Nephron (organoid): ENCODE data around the gene LRRC4.

Source experiments
- H3K27ac Mint-ChIP-seq, 3 experiments: 2 replicates each; pipeline ENCODE4 v1.8.0; 2020; ENCODE audit warnings: mixed read lengths in 3 of 3, mild to moderate bottlenecking in 2 of 3, moderate library complexity in 1 of 3
- H3K27me3 Mint-ChIP-seq: 2 replicates; pipeline ENCODE4 v1.8.0; 2021; ENCODE audit warnings: low read depth, mild to moderate bottlenecking, moderate library complexity, mixed read lengths
- H3K36me3 Mint-ChIP-seq: 2 replicates; pipeline ENCODE4 v1.8.0; 2020; ENCODE audit warnings: low read depth, mixed read lengths
- H3K4me1 Mint-ChIP-seq: 2 replicates; pipeline ENCODE4 v1.8.0; 2020; ENCODE audit warnings: mixed read lengths
- H3K4me3 Mint-ChIP-seq, 3 experiments: 2 replicates each; pipeline ENCODE4 v1.8.0; 2020; ENCODE audit warnings: mild to moderate bottlenecking in 3 of 3, mixed read lengths in 3 of 3, moderate library complexity in 2 of 3
- H3K9me3 Mint-ChIP-seq: 2 replicates; pipeline ENCODE4 v1.8.0; 2020; ENCODE audit warnings: mixed read lengths
- TF ChIP-seq, protein P1 (sequence below), 3 experiments: fragments of 200-600 bp; sonication (generic); IDR thresholded peaks; one replicate each; pipeline ENCODE4 v1.5.0; 2021; ENCODE audit warnings: antibody characterized with exemption in 3 of 3; ENCODE audit not compliant: unreplicated experiment in 3 of 3

LRRC4 gene

DNA sequence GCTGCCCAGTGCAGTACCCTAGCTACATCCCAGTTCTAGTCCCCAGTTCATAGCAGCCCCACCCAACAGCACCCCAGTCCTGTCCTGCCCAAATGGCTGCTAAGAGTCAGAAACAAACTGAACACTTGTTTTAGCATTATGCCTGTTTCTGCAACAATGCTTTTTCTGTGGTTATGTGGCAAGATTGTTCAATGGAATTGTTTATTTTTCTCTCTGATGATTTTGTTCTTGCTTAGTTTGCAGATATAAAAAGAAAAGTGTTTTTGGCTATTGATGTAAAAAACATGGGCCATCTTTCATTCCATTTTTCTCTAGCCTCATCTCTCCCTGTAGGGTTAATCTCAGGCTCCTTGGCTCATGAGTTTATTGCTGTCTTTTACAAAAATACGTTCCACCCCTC lies 42.5 kb downstream of the LRRC4 start:
- Mint-ChIP-seq H3K9me3 (no peaks in the 10 kb centered on the region), H3K36me3 (peaks cover 25% of the 10 kb centered on the region), H3K4me1 (peaks cover 15% of the 10 kb centered on the region), H3K27me3 (no peaks in the 10 kb centered on the region), H3K4me3 (no peak overlapping the region), H3K27ac (no peak overlapping the region)
- TF ChIP-seq, protein P1, sequence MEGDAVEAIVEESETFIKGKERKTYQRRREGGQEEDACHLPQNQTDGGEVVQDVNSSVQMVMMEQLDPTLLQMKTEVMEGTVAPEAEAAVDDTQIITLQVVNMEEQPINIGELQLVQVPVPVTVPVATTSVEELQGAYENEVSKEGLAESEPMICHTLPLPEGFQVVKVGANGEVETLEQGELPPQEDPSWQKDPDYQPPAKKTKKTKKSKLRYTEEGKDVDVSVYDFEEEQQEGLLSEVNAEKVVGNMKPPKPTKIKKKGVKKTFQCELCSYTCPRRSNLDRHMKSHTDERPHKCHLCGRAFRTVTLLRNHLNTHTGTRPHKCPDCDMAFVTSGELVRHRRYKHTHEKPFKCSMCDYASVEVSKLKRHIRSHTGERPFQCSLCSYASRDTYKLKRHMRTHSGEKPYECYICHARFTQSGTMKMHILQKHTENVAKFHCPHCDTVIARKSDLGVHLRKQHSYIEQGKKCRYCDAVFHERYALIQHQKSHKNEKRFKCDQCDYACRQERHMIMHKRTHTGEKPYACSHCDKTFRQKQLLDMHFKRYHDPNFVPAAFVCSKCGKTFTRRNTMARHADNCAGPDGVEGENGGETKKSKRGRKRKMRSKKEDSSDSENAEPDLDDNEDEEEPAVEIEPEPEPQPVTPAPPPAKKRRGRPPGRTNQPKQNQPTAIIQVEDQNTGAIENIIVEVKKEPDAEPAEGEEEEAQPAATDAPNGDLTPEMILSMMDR (IDR thresholded peaks at IDR 0.05; ENCODE audit: unreplicated experiment in 3 of 3): no peak

DNA sequence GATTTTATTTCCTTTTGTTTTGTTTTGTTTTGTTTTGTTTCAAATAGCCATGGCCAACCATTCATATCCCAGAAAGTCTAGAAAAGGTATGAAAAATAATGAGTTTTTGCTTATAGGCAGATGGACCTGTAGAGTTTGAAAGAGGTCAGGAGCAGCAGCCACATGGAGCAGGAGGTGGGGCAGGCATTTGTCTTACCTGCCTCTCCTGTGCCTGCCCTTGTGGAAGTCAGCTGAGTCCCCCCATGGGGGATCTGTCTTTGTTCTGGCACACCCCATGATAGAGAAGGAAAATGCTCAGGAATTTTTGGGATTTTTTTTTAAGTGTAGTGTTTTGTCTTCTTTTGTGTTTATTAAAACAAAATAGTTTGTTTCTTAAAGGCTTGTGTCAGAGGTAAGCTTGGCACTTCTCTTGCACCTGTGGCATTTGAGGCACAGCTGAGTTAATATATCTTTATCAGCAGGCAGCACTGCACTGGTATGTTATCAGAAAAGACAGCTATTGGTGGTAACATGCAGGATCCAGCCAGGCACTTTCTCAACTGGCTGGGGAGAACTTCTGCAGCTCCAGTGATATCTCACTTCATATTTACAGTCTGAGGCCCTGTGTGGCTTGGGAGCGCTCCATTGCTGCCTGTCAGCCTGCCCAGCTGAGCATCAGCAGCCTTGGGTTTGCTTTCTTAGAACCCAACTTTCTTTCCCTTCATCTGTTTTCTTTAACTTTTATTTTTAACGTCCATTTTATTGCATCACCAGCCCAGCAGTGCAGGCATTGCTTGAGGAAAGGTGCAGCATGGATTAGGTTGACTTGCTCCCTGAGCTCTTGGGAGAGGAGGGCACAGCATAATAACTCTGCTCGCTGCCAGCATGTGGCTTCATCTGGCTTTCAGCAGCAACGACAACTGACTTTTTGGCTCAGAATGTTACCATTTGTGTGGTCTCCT lies 44.4 kb downstream of the LRRC4 start:
- H3K36me3 Mint-ChIP-seq: peaks cover 7% of the 10 kb centered on the region
- H3K4me1 Mint-ChIP-seq: peaks cover 15% of the 10 kb centered on the region
- no peaks in the 10 kb centered on the region for H3K27me3 Mint-ChIP-seq
- TF ChIP-seq, protein P1 (IDR thresholded peaks at IDR 0.05; ENCODE audit: unreplicated experiment in 3 of 3): no peak
- peak overlapping the region in 1 of 3 experiments; percentile 18 for H3K27ac Mint-ChIP-seq
- no peak overlapping the region for H3K4me3 Mint-ChIP-seq
- H3K9me3 Mint-ChIP-seq: no peaks in the 10 kb centered on the region

DNA sequence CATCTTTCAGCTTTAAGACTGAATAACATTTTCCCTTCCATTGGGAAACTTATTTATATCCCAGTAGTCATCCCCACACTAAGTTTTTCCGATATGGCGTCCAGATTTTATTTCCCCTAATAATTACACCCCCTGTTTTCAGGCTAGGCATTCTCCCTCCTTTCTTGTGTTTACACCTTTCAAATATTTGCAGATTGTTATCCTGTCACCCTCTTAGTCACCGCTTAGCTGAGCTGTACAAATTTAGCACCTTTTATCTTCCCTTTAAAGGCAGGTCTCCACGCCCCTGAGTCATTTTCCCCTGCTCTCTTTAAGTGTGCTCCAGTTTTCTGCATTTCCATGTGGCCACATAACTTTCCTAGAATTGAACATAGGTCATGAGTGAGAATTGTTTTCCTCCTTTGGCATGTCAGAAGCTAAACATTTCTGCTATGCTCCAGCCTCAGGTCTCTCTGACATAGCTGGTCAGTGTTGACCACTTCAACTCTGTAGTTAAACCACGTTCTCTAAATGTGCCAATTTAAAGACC lies 47.4 kb downstream of the LRRC4 start:
- Mint-ChIP-seq H3K36me3 (peaks cover 8% of the 10 kb centered on the region), H3K9me3 (peaks cover 2% of the 10 kb centered on the region), H3K4me1 (peaks cover 15% of the 10 kb centered on the region), H3K4me3 (no peak overlapping the region), H3K27me3 (no peaks in the 10 kb centered on the region), H3K27ac (no peak overlapping the region)
- TF ChIP-seq, protein P1 (IDR thresholded peaks at IDR 0.05; ENCODE audit: unreplicated experiment in 3 of 3): no peak

DNA sequence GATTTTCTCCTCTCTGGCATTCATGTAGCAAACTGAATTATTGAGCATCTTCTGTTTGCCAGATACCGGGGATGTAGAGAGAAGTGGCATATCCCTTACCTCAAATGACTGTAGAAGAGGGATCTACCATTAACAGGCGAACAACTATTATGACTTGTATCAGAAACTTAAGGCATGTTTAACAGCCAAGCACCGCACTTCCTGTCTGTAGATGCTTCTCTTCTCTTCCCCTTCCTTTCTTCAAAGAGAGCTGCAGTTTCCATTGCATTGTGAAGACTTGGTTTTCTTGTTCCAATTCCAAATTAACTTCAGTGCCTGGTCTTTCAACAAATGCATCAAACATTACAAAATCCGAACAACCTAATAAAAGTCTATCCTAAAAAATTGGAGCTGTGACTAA lies 49.3 kb downstream of the LRRC4 start:
- Mint-ChIP-seq H3K27ac (no peak overlapping the region), H3K9me3 (peaks cover 11% of the 10 kb centered on the region), H3K36me3 (peaks cover 22% of the 10 kb centered on the region), H3K27me3 (no peaks in the 10 kb centered on the region), H3K4me3 (no peak overlapping the region), H3K4me1 (peaks cover 7% of the 10 kb centered on the region)
- TF ChIP-seq, protein P1 (IDR thresholded peaks at IDR 0.05; ENCODE audit: unreplicated experiment in 3 of 3): no peak

DNA sequence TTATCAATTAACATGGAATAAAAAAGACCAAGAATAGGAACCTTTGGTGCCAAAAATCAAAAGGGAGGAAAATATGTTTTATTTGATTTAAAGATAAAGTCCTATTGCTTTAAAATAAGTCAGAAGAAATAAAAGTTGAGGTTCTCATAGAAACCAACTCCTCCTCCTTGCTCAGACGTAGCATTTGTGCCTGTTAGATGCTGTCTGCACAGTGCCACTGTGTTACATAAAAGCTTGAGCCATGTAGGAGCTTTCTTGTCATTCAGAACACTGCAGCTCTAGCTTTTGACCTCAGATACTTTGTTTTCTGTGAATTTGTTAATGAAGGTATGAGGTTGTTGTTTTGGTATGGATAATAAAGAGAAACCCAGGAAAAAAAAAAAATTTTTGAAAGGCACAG lies 50.3 kb downstream of the LRRC4 start:
- peaks cover 11% of the 10 kb centered on the region for H3K9me3 Mint-ChIP-seq
- peaks cover 30% of the 10 kb centered on the region for H3K36me3 Mint-ChIP-seq
- no peak overlapping the region for H3K4me3 Mint-ChIP-seq
- no peaks in the 10 kb centered on the region for H3K27me3 Mint-ChIP-seq
- no peak overlapping the region for H3K27ac Mint-ChIP-seq
- TF ChIP-seq, protein P1 (IDR thresholded peaks at IDR 0.05; ENCODE audit: unreplicated experiment in 3 of 3): no peak
- peaks cover 6% of the 10 kb centered on the region for H3K4me1 Mint-ChIP-seq
